BLaER1 treated with 17β-estradiol and CSF1 and Interleukin-3, amounts not matched to agents 10 nM and 100 nM (cell line): ENCODE measurements around the gene TAC3.
A peak's percentile ranks its signal among the peaks of the same experiment; 100 is the strongest.

ENCODE experiments used
- H3K27ac ChIP-seq, 11 experiments: shearing (Covaris generic); formaldehyde crosslinking; 2 replicates each; pipeline ENCODE4 v1.8.1; 2022
- H3K27me3 ChIP-seq, 11 experiments: shearing (Covaris generic); formaldehyde crosslinking; 2 replicates each; pipeline ENCODE4 v1.8.1; 2022
- H3K36me3 ChIP-seq, 11 experiments: shearing (Covaris generic); formaldehyde crosslinking; 2 replicates each; pipeline ENCODE4 v1.8.1; 2022
- H3K4me1 ChIP-seq, 10 experiments: shearing (Covaris generic); formaldehyde crosslinking; 2 replicates each; pipeline ENCODE4 v1.8.1; 2022
- H3K4me2 ChIP-seq, 11 experiments: shearing (Covaris generic); formaldehyde crosslinking; 2 replicates each; pipeline ENCODE4 v1.8.1; 2022
- H3K4me3 ChIP-seq, 10 experiments: shearing (Covaris generic); formaldehyde crosslinking; 2 replicates each; pipeline ENCODE4 v1.8.1; 2022
- H3K9ac ChIP-seq, 11 experiments: shearing (Covaris generic); formaldehyde crosslinking; 2 replicates each; pipeline ENCODE4 v1.8.1; 2022
- H3K9me3 ChIP-seq, 11 experiments: shearing (Covaris generic); formaldehyde crosslinking; replicated peaks in 1 of 11; 2 replicates each; pipeline ENCODE4 v1.8.1; 2022
- H4K20me1 ChIP-seq, 11 experiments: shearing (Covaris generic); formaldehyde crosslinking; 2 replicates each; pipeline ENCODE4 v1.8.1; 2022
- Cebpa-rat ChIP-seq, 11 experiments: shearing (Covaris generic); IDR thresholded peaks; 2 replicates each; pipeline ENCODE4 v1.8.1; 2022

TAC3 gene

DNA sequence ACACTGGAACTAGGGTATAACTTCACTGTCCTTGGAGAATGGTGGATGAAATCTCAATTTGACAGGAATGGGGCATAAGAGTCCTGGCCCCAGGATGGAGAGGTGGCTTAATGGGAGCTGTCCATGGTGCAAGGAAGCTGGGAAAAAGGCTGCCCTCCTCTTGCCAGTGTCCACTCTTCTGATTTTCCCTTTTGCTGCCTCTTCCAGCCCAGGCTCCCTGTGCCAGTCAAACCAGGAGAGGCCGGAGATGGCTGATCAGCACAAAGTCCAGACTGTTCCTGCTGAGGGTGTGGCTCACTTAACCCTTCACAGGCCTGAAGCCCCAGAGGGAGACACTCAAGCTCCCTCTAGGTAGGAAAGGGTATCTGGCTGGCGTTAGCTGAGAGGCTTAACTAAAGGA is 33.6 kb upstream of the TAC3 start, which contains the start of gene MYO1A:
MYO1A (minus strand) TSS at position 240 of the 400 bp plus-strand sequence. CDS start 1,806 bp downstream, outside the sequence.
- no peaks in the 10 kb centered on the region for H3K27me3 ChIP-seq
- peaks cover 9 to 60% (median 40%) of the 10 kb centered on the region in 10 experiments; a peak in 18 of 20 replicates for H3K4me1 ChIP-seq
- no peak within 1 kb of the TSS for H3K9ac ChIP-seq
- no peaks in the 10 kb centered on the region; a peak in 1 of 22 replicates for H4K20me1 ChIP-seq
- peak within 1 kb of the TSS in 7 of 11 experiments; percentile 14 to 95 (median 93); a peak in 12 of 22 replicates for H3K4me2 ChIP-seq
- H3K9me3 ChIP-seq = peaks cover 0 to 10% (median 7%) of the 10 kb centered on the region in 11 experiments; a peak in 7 of 22 replicates
- peak within 1 kb of the TSS in 3 of 11 experiments; percentile 70 to 81 (median 80); a peak in 5 of 22 replicates for H3K27ac ChIP-seq
- TF ChIP-seq Cebpa-rat (IDR thresholded peaks at IDR 0.05) = no peak
- H3K4me3 ChIP-seq = no peak within 1 kb of the TSS
- H3K36me3 ChIP-seq = peaks cover 0 to 12% (median 7%) of the 10 kb centered on the region in 11 experiments; a peak in 12 of 22 replicates

DNA sequence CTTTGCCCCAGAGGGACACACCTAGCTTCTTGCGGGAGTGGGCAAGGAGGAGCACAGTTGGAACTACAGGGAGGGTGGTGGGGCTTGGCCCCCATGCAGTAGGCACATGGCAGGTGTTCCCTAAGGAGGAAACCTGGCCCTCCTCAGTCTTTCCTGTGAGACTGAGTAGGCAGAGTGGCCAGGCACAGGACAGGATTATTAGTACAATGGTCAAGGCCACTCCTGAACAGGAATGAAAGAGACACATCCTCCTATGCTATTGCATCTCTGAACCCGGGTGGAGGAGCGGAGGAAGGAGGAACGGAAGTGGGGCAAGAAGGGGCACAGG is 32.8 kb upstream of the TAC3 start:
- Histone ChIP-seq H3K27ac (peak overlapping the region in 3 of 11 experiments; percentile 70 to 81 (median 80); a peak in 5 of 22 replicates), H3K9ac (no peak overlapping the region), H3K27me3 (no peaks in the 10 kb centered on the region), H3K4me1 (peaks cover 9 to 57% (median 40%) of the 10 kb centered on the region in 10 experiments; a peak in 18 of 20 replicates), H3K9me3 (peaks cover 0 to 4% (median 2%) of the 10 kb centered on the region in 11 experiments; a peak in 4 of 22 replicates), H4K20me1 (no peaks in the 10 kb centered on the region; a peak in 1 of 22 replicates), H3K4me3 (no peak overlapping the region), H3K36me3 (peaks cover 0 to 4% (median under 1%) of the 10 kb centered on the region in 11 experiments; a peak in 5 of 22 replicates), H3K4me2 (peak overlapping the region in 7 of 11 experiments; percentile 14 to 95 (median 93); a peak in 12 of 22 replicates)
- TF ChIP-seq Cebpa-rat (IDR thresholded peaks at IDR 0.05) = no peak

DNA sequence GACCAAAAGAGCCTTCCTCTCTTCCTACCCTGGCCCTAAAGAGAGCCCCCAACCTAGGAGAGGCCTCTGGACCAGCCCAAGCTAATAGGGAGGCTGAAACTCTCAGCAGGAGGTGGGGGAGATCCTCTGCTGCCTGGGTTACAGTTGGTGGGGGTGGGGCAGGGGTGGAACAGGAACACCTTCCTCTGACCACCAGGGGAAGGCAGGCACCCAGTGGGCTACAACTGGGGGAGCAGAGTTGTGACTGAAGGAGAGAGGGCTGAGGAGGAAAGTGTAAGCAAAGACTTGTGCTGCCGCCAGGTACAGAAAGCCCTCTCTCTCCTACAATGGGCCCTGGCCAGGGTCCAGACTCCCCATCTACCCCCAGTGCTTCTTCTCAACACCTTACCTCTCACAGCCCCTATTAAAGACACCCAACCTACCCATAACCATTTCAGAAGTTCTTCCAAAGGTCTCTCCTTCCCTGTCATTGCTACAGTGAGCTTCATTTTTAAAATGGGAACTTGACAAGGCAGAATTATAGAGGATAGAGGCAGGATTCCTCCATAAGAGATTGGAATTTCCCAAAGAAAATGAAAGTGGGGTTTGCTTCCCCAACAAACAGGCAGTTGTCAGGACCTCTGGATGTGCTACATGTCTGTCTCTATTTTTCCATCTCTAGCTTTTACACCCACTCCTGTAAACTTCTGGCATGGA is 32.2 kb upstream of the TAC3 start:
- Histone ChIP-seq H3K27ac (peak overlapping the region in 8 of 11 experiments; percentile 28 to 81 (median 62); a peak in 14 of 22 replicates), H3K9ac (peak overlapping the region in 2 of 11 experiments; percentile 38 to 58; a peak in 2 of 22 replicates)

DNA sequence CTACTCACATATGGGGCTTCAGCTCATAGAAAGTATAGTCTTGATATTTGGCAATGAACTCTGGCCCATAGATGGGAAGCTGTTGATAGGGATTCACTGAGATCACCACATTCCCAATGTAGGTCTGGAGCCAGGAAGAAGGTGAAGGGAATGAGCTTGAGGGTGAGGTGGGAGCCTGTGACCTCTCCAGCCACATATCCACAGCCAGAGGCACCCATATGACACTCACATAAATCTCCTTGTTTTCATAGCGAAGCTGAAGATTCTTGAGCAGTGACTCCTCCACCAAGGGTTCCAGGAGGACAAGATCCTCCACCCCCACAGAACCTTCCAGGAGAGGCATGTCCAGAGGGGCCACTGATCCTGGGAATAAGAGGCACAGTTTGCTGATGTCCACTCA is 31.7 kb upstream of the TAC3 start:
- H4K20me1 ChIP-seq = no peaks in the 10 kb centered on the region; a peak in 1 of 22 replicates
- H3K4me1 ChIP-seq = peaks cover 9 to 57% (median 40%) of the 10 kb centered on the region in 10 experiments; a peak in 18 of 20 replicates
- H3K9ac ChIP-seq = peak overlapping the region in 4 of 11 experiments; percentile 32 to 65 (median 48); a peak in 6 of 22 replicates
- no peak for TF ChIP-seq Cebpa-rat (IDR thresholded peaks at IDR 0.05)
- H3K9me3 ChIP-seq = no peaks in the 10 kb centered on the region
- peak overlapping the region; percentile 15 to 95 (median 89); a peak in 19 of 22 replicates for H3K4me2 ChIP-seq
- no peaks in the 10 kb centered on the region for H3K27me3 ChIP-seq
- H3K27ac ChIP-seq = peak overlapping the region in 10 of 11 experiments; percentile 15 to 81 (median 52); a peak in 17 of 22 replicates
- peak overlapping the region in 3 of 10 experiments; percentile 22 to 32 (median 31); a peak in 5 of 20 replicates for H3K4me3 ChIP-seq
- no peaks in the 10 kb centered on the region for H3K36me3 ChIP-seq

More for the DNA sequence above, 32.2 kb upstream of the TAC3 start:
- no peak for TF ChIP-seq Cebpa-rat (IDR thresholded peaks at IDR 0.05)
- Histone ChIP-seq H3K27me3 (no peaks in the 10 kb centered on the region), H3K4me1 (peaks cover 9 to 57% (median 40%) of the 10 kb centered on the region in 10 experiments; a peak in 18 of 20 replicates), H3K36me3 (no peaks in the 10 kb centered on the region), H4K20me1 (no peaks in the 10 kb centered on the region; a peak in 1 of 22 replicates), H3K9me3 (no peaks in the 10 kb centered on the region), H3K4me3 (no peak overlapping the region), H3K4me2 (peak overlapping the region in 8 of 11 experiments; percentile 57 to 95 (median 92); a peak in 15 of 22 replicates)

DNA sequence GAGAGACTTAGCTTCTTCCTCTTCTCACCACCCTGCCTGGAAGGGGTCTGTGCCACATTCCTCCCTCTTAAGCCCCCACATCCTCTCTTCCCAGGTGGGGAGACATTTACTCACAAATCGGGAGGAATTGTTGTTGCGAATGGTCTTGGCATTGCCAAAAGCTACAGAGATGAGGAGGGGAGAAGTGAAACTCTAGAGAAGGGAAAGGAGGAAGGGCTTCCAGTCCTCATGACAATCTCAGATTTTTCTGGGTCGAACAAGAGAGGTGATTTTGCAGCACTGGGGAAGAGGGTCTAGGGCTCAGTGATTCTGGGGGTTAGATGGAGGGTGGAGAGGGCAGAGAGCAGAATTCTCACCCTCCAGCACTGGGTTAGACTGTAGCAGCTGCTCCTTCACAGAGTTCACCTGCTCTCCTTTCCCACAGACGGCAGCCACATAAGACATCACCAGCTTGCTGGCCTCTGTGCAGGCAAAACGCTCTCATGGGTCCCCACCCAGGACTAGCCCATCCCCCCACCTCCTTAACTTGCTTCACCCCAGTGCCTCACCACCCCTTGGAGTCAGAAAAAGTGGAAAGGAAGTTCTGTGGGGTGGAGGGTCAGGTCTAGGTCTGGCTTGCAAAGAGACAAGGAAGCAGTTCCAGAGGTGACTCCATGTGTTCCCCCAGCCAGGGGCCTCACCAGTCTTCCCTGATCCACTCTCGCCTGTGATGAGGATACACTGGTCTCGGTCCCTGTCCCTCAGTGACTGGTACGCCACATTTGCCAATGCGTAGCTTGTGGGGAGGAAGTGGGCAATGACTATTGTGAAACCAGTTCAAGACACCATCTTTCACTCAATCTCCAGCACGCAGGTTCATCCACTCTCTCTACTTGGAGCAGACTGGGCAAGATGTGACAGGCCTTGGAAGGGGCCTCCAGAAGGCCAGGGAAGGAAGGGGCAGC is 30.9 kb upstream of the TAC3 start:
- peak overlapping the region in 3 of 10 experiments; percentile 22 to 32 (median 31); a peak in 5 of 20 replicates for H3K4me3 ChIP-seq
- H3K27ac ChIP-seq = peak overlapping the region in 10 of 11 experiments; percentile 15 to 81 (median 54); a peak in 17 of 22 replicates
- H3K27me3 ChIP-seq = no peaks in the 10 kb centered on the region
- H4K20me1 ChIP-seq = no peaks in the 10 kb centered on the region; a peak in 1 of 22 replicates
- peak overlapping the region in 5 of 11 experiments; percentile 32 to 65 (median 41); a peak in 8 of 22 replicates for H3K9ac ChIP-seq
- no peaks in the 10 kb centered on the region for H3K36me3 ChIP-seq
- H3K4me1 ChIP-seq = peaks cover 9 to 57% (median 40%) of the 10 kb centered on the region in 10 experiments; a peak in 18 of 20 replicates
- TF ChIP-seq Cebpa-rat (IDR thresholded peaks at IDR 0.05) = peak in 9 of 11 experiments; percentile 30 to 65 (median 41); a peak in 6 of 22 replicates
- no peaks in the 10 kb centered on the region for H3K9me3 ChIP-seq
- H3K4me2 ChIP-seq = peak overlapping the region; percentile 15 to 95 (median 89); a peak in 20 of 22 replicates

DNA sequence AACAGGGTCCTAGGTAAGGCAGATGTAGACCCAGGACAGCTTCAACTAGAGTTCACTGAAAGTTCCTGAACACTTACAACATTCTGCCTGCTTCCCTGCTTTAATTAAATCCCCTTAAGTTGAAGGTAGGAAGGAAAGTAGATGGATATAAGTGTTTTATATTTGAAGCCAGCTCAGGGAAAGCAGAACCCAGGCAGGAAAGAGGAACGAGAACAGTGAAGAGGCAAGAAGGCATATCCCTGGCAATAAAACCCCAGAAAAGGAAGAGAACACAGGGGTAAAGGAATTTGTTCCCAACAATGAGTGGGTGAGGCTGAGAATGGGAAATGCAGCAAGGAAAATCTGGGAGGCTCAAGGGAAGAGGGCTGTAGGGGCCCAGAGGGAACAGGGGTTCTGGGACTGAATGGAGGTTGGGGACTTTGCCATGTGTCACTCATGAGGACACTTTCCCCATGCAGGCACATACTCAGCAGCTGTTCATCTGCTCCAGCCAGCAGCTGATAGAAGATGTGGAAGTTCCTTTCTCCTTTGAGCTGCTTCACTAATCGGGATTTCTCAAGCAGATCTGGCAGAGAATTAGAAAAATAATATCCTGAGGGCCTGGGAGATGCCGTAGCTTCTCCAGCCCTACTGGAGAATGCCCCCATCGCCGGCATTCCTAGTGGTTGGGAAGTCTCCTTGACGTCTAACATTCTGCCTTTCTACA is 29.9 kb upstream of the TAC3 start:
- H3K9me3 ChIP-seq = no peaks in the 10 kb centered on the region
- no peaks in the 10 kb centered on the region for H3K36me3 ChIP-seq
- H3K4me3 ChIP-seq = peak overlapping the region in 1 of 10 experiments; percentile 17; a peak in 1 of 20 replicates
- H3K27ac ChIP-seq = peak overlapping the region in 7 of 11 experiments; percentile 28 to 81 (median 70); a peak in 12 of 22 replicates
- H3K4me2 ChIP-seq = peak overlapping the region in 8 of 11 experiments; percentile 57 to 95 (median 92); a peak in 15 of 22 replicates
- peak overlapping the region in 4 of 11 experiments; percentile 1 to 65 (median 45); a peak in 3 of 22 replicates for H3K9ac ChIP-seq
- no peak for TF ChIP-seq Cebpa-rat (IDR thresholded peaks at IDR 0.05)
- H3K27me3 ChIP-seq = no peaks in the 10 kb centered on the region
- peaks cover 9 to 60% (median 40%) of the 10 kb centered on the region in 10 experiments; a peak in 18 of 20 replicates for H3K4me1 ChIP-seq
- no peaks in the 10 kb centered on the region; a peak in 1 of 22 replicates for H4K20me1 ChIP-seq

DNA sequence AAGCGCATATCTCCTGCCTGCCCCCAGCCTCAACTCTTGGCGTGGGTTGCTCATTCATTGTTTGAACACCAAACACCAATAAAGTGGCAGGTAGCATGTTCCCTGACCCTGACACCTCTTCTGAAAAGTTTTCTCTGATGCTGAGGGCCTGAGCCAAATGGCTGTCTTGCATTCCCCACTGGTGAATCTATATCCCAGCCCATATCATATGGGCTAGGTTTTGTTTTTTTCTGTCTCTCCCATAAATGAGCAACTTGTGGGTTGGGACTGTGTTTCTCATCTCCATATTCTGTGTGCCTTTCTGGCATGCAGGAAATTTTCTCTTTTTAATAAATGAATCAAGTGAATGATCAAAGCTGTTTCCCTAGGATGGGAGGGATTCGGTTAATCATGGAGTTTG is 28.6 kb upstream of the TAC3 start:
- no peak overlapping the region for H3K4me3 ChIP-seq
- H3K9ac ChIP-seq = no peak overlapping the region
- no peak overlapping the region for H3K27ac ChIP-seq
- peaks cover 9 to 61% (median 43%) of the 10 kb centered on the region in 10 experiments; a peak in 18 of 20 replicates for H3K4me1 ChIP-seq
- no peak for TF ChIP-seq Cebpa-rat (IDR thresholded peaks at IDR 0.05)
- no peaks in the 10 kb centered on the region; a peak in 1 of 22 replicates for H4K20me1 ChIP-seq
- H3K27me3 ChIP-seq = no peaks in the 10 kb centered on the region
- no peak overlapping the region for H3K4me2 ChIP-seq
- no peaks in the 10 kb centered on the region for H3K9me3 ChIP-seq
- no peaks in the 10 kb centered on the region for H3K36me3 ChIP-seq
